Fibroblast of villous mesenchyme (primary cell): Measurements from ENCODE around the gene ABCC4. TPM values are rescaled to one million over a fixed set of nuclear protein-coding genes. Genes with fewer than 3 reads are reported as not detected.
A peak's percentile ranks its signal among the peaks of the same experiment; 100 is the strongest.

Experiments used
- DNase-seq: peaks from one replicate; pipeline ENCODE4 v3.0.0-alpha.2; 2010; ENCODE audit warnings: low read depth
- H3K4me3 ChIP-seq: 2 replicates; pipeline ENCODE4 v1.5.1; 2011; ENCODE audit warnings: low read depth, mild to moderate bottlenecking, low read length
- total RNA-seq: library from RNA; depleted of rRNA; stranded (reverse); fragments of >200 nt; gene quantifications from 2 replicates; pipeline ENCODE4 v1.2.3, GENCODE V29; 2012
- TF ChIP-seq, protein P1 (sequence below): IDR thresholded peaks from 2 replicates; pipeline ENCODE4 v1.5.1; 2012; ENCODE audit warnings: low read depth, mild to moderate bottlenecking, low read length; ENCODE audit not compliant: insufficient read depth

Gene ABCC4
- total RNA-seq, 1 donor = 56.6 TPM

DNA sequence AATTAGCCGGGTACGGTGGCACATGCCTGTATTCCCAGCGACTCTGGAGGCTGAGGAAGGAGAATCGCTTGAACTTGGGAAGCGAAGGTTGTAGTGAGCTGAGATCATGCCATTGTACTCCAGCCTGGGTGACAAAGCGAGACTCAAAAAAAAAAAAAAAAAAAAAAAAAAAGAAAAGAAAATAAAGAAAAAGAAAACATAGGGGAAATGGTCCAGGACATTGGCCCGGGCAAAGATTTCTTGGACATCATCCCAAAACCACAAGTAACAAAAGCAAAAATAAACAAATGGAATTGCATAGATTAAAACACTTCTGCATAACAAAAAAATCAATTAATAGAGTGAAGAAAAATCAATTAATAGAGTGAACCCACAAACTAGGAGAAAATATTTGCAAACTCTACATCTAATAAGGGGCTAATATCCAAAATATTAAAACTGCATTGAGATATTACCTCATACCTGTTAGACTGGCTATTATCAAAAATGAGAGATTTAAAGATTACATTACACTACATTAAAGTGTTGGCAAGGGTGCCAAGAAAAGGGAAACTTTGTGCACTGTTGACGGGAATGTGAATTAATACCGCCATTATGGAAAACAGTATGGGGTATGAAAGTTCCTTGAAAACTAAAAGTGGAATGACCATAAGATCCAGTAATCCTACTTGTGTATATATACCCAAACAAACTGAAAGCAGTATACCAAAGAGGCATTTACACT is 18.5 kb upstream of the ABCC4 start:
- DNase-seq = no peak
- TF ChIP-seq, protein P1, sequence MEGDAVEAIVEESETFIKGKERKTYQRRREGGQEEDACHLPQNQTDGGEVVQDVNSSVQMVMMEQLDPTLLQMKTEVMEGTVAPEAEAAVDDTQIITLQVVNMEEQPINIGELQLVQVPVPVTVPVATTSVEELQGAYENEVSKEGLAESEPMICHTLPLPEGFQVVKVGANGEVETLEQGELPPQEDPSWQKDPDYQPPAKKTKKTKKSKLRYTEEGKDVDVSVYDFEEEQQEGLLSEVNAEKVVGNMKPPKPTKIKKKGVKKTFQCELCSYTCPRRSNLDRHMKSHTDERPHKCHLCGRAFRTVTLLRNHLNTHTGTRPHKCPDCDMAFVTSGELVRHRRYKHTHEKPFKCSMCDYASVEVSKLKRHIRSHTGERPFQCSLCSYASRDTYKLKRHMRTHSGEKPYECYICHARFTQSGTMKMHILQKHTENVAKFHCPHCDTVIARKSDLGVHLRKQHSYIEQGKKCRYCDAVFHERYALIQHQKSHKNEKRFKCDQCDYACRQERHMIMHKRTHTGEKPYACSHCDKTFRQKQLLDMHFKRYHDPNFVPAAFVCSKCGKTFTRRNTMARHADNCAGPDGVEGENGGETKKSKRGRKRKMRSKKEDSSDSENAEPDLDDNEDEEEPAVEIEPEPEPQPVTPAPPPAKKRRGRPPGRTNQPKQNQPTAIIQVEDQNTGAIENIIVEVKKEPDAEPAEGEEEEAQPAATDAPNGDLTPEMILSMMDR = no peak
- no peak overlapping the region for H3K4me3 ChIP-seq

DNA sequence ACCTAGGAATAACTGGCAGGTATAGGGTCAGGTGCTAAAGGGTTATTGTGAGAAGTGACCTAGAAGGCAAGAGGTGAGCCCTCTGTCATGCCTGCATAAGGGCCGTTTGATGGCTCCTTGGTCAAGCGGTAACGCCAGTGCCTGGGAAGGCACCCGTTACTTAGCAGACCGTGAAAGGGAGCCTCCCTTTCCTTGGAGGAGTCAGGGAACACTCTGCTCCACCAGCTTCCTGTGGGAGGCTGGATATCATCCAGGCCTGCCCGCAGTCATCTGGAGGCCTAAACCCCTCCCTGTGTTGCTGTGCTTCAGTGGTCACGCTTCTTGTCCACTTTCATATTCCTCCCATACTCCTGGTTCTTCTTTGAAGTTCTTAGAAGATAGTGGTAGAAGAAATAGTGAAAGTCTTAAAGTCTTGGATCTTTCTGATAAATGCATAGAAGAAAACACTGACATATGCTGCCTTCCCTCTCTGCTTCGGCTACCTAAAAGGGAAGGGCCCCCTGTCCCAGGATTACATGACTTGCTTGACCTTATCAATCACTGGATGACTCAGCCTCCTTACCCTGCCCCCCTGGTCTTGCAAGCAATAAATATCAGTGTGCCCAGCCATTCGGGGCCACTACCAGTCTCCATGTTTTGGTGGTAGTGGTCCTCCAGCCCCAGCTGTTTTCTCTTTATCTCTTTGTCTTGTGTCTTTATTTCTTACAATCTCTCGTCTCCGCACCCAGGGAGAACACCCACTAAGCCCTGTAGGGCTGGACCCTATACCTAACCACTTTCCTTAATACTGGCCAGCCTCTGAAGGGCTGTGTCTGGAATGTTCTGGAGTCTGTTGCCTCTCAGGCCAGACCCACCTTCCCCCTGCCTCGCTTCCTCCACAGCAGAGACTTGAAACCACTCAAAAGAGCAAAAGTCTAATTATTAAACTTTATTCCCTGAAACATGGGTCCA is 16.1 kb upstream of the ABCC4 start:
- DNase-seq = peak; percentile 90
- H3K4me3 ChIP-seq = no peak overlapping the region
- TF ChIP-seq, protein P1 = no peak

- DNase-seq = no peak
- TF ChIP-seq, protein P1 = no peak
- no peak overlapping the region for H3K4me3 ChIP-seq
Observed at GRCh38 chr13:95315752-95316151, 14.5 kb upstream of the ABCC4 start.

DNA sequence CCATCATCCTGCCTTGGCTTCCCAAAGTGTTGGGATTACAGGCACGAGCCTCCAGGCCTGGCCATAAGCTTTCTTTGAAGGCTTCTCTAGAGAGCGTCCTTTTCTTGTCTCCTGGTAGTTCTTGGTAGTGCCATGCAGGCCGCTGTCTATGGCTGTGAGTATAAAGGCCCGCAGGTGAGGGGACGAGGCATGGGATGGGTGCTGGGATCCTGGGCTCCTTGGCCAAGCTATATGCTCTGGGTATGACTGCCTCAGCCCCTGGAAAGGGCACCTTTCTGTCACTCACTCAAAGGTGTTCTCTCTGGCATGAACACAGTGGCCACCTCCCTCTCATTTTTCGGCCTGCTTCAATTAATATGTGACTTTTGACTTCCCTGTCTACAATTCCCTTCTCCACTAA is 6.3 kb upstream of the ABCC4 start:
- no peak for DNase-seq
- TF ChIP-seq, protein P1 = no peak
- no peak overlapping the region for H3K4me3 ChIP-seq

DNA sequence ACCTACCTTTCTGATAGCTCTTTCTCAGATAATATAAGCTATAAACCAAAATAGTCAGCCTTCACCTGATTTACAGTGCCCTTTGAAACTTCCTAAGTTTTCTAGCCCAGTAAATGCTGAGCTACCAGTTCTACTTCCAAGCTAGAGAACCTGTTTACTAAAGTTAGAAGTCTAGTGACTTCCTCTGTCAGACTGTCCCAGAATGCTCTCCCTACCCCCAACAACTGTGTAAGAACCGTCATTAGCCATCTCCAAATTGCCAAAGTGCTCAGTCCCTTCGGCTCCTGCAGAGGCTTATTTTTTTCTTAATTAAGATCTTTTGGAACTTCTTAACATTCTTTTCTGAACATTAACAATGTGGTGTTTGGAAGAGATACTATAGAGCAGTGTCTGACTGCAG is 3.2 kb upstream of the ABCC4 start:
- DNase-seq = no peak
- no peak overlapping the region for H3K4me3 ChIP-seq
- TF ChIP-seq, protein P1 = no peak

- peak overlapping the region; percentile 81 for H3K4me3 ChIP-seq
- no peak for DNase-seq
- TF ChIP-seq, protein P1 = no peak
Observed at GRCh38 chr13:95301968-95302393, 730 bp upstream of the ABCC4 start.
